ENCODE measurements around the gene SEMA3F.

Gene SEMA3F

GRCh38 chr3:50235716-50236483, 80.8 kb downstream of the SEMA3F start, which contains the start of gene GNAI2:
TSS of gene GNAI2 (plus strand) at chr3:50236204. CDS start at chr3:50236336, 132 bp downstream.
- peak within 1 kb of the TSS; percentile 94 for H3K9ac ChIP-seq (ENCODE audit: low read depth, low read length)
- H3K9me3 ChIP-seq (ENCODE audit: control insufficient read depth, insufficient read depth, low read length), result no peaks in the 10 kb centered on the region
- no peaks in the 10 kb centered on the region for H3K36me3 ChIP-seq (ENCODE audit: insufficient read depth, low read length)
- H3K4me1 ChIP-seq (ENCODE audit: insufficient read depth, low read length), result peaks cover 16% of the 10 kb centered on the region

GRCh38 chr3:50236484-50237132, 81.5 kb downstream of the SEMA3F start:
- Histone ChIP-seq H3K9me3 (ENCODE audit: control insufficient read depth, insufficient read depth, low read length) (no peaks in the 10 kb centered on the region), H3K4me1 (ENCODE audit: insufficient read depth, low read length) (peaks cover 21% of the 10 kb centered on the region)

GRCh38 chr3:50237133-50237651, 82.1 kb downstream of the SEMA3F start:
- Histone ChIP-seq H3K4me1 (ENCODE audit: insufficient read depth, low read length) (peaks cover 27% of the 10 kb centered on the region), H3K9ac (ENCODE audit: low read depth, low read length) (peak overlapping the region; percentile 94), H3K36me3 (ENCODE audit: insufficient read depth, low read length) (no peaks in the 10 kb centered on the region), H3K9me3 (ENCODE audit: control insufficient read depth, insufficient read depth, low read length) (no peaks in the 10 kb centered on the region)

More at GRCh38 chr3:50236484-50237132, 81.5 kb downstream of the SEMA3F start:
- H3K36me3 ChIP-seq (ENCODE audit: insufficient read depth, low read length), result no peaks in the 10 kb centered on the region
- H3K9ac ChIP-seq (ENCODE audit: low read depth, low read length), result peak overlapping the region; percentile 94

- H3K9me3 ChIP-seq (ENCODE audit: control insufficient read depth, insufficient read depth, low read length), result no peaks in the 10 kb centered on the region
- peak overlapping the region; percentile 94 for H3K9ac ChIP-seq (ENCODE audit: low read depth, low read length)
- H3K4me1 ChIP-seq (ENCODE audit: insufficient read depth, low read length), result peaks cover 34% of the 10 kb centered on the region
- no peaks in the 10 kb centered on the region for H3K36me3 ChIP-seq (ENCODE audit: insufficient read depth, low read length)
These were observed 82.8 kb downstream of the SEMA3F start for GRCh38 chr3:50237754-50238548.

- peaks cover 41% of the 10 kb centered on the region for H3K4me1 ChIP-seq (ENCODE audit: insufficient read depth, low read length)
- H3K9me3 ChIP-seq (ENCODE audit: control insufficient read depth, insufficient read depth, low read length), result no peaks in the 10 kb centered on the region
- H3K9ac ChIP-seq (ENCODE audit: low read depth, low read length), result peak overlapping the region; percentile 94
- no peaks in the 10 kb centered on the region for H3K36me3 ChIP-seq (ENCODE audit: insufficient read depth, low read length)
These were observed 83.5 kb downstream of the SEMA3F start for GRCh38 chr3:50238549-50239026.
